Testis (tissue), 3 donors: ENCODE results near the gene PUM1. TPM values are rescaled to one million over a fixed set of nuclear protein-coding genes. Genes with fewer than 3 reads are reported as not detected.

Source experiments
- DNase-seq: peaks from one replicate; pipeline ENCODE4 v3.0.0-alpha.2; 2019
- H3K27ac ChIP-seq, 2 donors: fragments of 200-600 bp; sonication (generic); one replicate each; pipeline ENCODE4 v1.5.1; 2019
- H3K27me3 ChIP-seq: fragments of 200-600 bp; sonication (generic); one replicate; pipeline ENCODE4 v1.5.1; 2019
- H3K36me3 ChIP-seq: fragments of 200-600 bp; sonication (generic); one replicate; pipeline ENCODE4 v1.5.1; 2017; ENCODE audit warnings: low read depth; ENCODE audit errors: missing control alignments
- H3K4me1 ChIP-seq: fragments of 200-600 bp; sonication (generic); one replicate; pipeline ENCODE4 v1.5.1; 2019
- H3K4me3 ChIP-seq, 2 donors: fragments of 200-600 bp; sonication (generic); one replicate each; pipeline ENCODE4 v1.5.1; 2017 to 2019
- H3K9me3 ChIP-seq: fragments of 200-600 bp; sonication (generic); one replicate; pipeline ENCODE4 v1.5.1; 2017
- POLR2A ChIP-seq: fragments of 450-650 bp; IDR thresholded peaks from one replicate; pipeline ENCODE4 v1.6.1; 2017; ENCODE audit warnings: antibody characterized with exemption, mild to moderate bottlenecking, moderate library complexity
- WGBS, 2 donors: methylation state at CpG; one replicate each; pipeline ENCODE4 v1.1.5; 2018; 5-methylcytosine and 5-hydroxymethylcytosine counted together
- intact Hi-C: fragments of 100-400 bp; cut with DNase I; formaldehyde crosslinking; loops from one replicate; pipeline ENCODE4 v1.15.1; 2023; ENCODE audit warnings: low total_unique reads
- polyA plus RNA-seq: library from polyadenylated mRNA; stranded (reverse); fragments of 350-450 nt; fragmentation: Illumina TruSeq; extraction: RNeasy Lipid Tissue Mini Kit (QIAGEN cat#74804); gene quantifications from one replicate; pipeline ENCODE4 v1.2.3, GENCODE V29; 2014; ENCODE audit warnings: low read depth, low replicate concordance; ENCODE audit not compliant: insufficient read depth
- total RNA-seq, 2 donors: library from RNA; depleted of rRNA; stranded (reverse); fragments of >200 nt; gene quantifications; one replicate each; pipeline ENCODE4 v1.2.3, GENCODE V29; 2016
- TF ChIP-seq, protein P1 (sequence below), 3 experiments: fragments of 450-650 bp in 2 of 3; fragments of 200-600 bp in 1 of 3; sonication (generic) in 1 of 3; IDR thresholded peaks; one replicate each; pipeline ENCODE4 v1.5.1; 2016 to 2019; ENCODE audit warnings: antibody characterized with exemption in 3 of 3, mild to moderate bottlenecking in 2 of 3, moderate library complexity in 1 of 3

The PUM1 gene
- total and polyA plus RNA-seq, 3 donors from 2014 or later, result 41.3 to 89.0 (median 70.5) TPM

DNA sequence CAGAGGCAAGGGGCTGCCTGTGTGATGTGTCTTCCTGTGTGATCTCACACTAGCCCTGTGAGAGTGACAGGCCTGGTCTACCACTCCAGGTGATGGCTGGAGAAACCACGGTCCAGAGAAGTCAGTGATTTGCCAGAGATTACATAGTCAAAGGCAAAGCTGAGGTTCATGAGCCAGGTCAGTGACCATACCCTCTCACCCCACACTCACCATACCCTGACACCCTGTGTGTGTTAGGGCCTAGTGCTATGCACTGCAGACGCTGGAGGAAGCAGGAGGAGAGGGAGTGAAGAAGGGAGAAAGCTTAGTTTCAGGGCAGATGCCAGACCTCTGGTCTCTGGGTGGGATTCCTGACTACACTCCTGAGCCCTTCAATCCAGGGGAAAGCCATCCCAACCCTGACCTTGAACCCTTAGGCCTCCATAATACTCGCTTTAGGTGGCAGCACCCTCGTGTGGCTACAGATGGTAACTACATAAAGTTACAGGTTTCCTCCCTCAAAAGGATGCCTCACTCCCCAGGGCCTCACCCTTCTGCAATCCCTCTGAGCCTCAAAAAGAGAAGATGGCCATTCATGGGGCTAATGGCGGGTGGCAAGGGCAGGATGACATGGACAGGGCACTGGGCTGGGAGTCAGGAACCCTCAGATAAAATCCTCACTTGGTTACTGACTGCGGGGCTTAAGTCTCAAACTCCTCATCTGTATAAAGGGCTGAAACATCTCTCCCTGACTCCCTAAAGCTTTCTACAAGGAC lies 136.2 kb downstream of the PUM1 start:
- no peaks in the 10 kb centered on the region for H3K4me1 ChIP-seq
- no peaks in the 10 kb centered on the region for H3K9me3 ChIP-seq
- no peaks in the 10 kb centered on the region for H3K36me3 ChIP-seq
- no peak overlapping the region for H3K4me3 ChIP-seq
- no peak overlapping the region for H3K27ac ChIP-seq
- intact Hi-C loops, result no loop called here
- WGBS, 2 donors, result 57 to 66% methylated on average over 6 of the region's 6 CpGs
- DNase-seq, result peak; percentile 54
- TF ChIP-seq, protein P1, sequence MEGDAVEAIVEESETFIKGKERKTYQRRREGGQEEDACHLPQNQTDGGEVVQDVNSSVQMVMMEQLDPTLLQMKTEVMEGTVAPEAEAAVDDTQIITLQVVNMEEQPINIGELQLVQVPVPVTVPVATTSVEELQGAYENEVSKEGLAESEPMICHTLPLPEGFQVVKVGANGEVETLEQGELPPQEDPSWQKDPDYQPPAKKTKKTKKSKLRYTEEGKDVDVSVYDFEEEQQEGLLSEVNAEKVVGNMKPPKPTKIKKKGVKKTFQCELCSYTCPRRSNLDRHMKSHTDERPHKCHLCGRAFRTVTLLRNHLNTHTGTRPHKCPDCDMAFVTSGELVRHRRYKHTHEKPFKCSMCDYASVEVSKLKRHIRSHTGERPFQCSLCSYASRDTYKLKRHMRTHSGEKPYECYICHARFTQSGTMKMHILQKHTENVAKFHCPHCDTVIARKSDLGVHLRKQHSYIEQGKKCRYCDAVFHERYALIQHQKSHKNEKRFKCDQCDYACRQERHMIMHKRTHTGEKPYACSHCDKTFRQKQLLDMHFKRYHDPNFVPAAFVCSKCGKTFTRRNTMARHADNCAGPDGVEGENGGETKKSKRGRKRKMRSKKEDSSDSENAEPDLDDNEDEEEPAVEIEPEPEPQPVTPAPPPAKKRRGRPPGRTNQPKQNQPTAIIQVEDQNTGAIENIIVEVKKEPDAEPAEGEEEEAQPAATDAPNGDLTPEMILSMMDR (IDR thresholded peaks at IDR 0.05), result peak; percentile 47 to 73 (median 52)
- no peak for TF ChIP-seq POLR2A
- H3K27me3 ChIP-seq, result no peaks in the 10 kb centered on the region

DNA sequence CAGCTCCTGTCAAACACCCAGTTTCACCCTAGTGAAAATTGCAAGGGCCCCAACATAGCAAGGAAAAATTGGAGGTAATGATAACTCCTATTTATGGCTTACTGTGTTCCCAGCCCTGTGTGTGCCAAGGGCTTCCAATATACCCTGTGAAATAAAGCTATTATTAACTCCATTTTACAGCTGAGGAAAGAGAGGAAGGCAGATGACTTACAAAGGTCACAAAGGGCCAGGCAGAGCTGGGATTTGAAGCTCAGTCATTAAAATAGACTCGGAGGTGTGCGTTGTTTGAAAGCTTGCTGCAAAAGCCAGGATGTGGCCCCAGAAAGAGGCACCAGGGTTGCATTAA lies 136.8 kb downstream of the PUM1 start:
- intact Hi-C loops, result no loop called here
- Histone ChIP-seq H3K4me1 (no peaks in the 10 kb centered on the region), H3K9me3 (no peaks in the 10 kb centered on the region), H3K36me3 (no peaks in the 10 kb centered on the region), H3K27ac (no peak overlapping the region), H3K27me3 (no peaks in the 10 kb centered on the region), H3K4me3 (no peak overlapping the region)
- no peak for TF ChIP-seq POLR2A
- TF ChIP-seq, protein P1 (IDR thresholded peaks at IDR 0.05), result no peak
- 78 to 97% methylated on average over 2 of the region's 2 CpGs for WGBS, 2 donors
- DNase-seq, result no peak

DNA sequence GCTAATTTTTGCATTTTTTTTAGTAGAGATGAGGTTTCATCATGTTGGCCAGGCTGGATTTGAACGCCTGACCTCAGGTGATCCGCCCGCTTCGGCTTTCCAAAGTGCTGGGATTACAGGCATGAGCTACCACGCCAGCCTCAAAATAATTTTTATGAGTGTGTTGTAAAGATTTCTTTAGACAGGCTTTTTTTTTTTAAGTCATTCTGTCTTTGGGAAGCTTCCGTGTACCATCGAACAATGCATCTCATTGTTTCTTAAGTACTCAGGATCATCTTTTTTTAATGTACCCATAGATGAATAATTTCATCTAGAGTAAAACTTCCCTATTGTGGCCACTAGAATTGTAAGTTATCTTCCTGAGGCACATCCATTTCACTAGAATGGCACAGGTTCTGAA lies 137.3 kb downstream of the PUM1 start:
- DNase-seq, result no peak
- H3K36me3 ChIP-seq, result no peaks in the 10 kb centered on the region
- H3K27me3 ChIP-seq, result no peaks in the 10 kb centered on the region
- no peak overlapping the region for H3K27ac ChIP-seq
- no peak overlapping the region for H3K4me3 ChIP-seq
- no peaks in the 10 kb centered on the region for H3K9me3 ChIP-seq
- WGBS, 2 donors, result 91% methylated on average over 7 of the region's 7 CpGs
- no peaks in the 10 kb centered on the region for H3K4me1 ChIP-seq
- intact Hi-C loops, result no loop called here
- TF ChIP-seq, protein P1 (IDR thresholded peaks at IDR 0.05), result no peak
- no peak for TF ChIP-seq POLR2A

DNA sequence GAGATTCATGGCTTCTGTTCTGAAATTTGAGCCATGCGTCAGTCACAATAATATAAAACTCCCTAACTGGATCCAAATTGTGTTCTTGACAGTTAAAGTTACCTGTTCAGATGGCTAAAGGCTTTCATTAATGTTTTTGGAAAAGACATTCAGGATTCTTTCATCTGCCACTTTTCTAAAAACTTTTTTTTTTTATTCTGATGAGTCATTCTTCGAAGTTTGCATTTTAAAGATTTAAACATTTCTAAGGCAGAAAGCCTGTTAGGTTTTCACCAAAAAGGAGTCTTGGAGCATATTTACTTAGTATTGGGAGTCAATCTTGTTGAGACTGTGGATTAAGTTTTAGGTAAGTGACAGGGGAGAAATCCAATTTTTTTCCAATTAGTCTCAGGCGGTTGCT lies 138.1 kb downstream of the PUM1 start:
- intact Hi-C loops, result no loop called here
- TF ChIP-seq, protein P1 (IDR thresholded peaks at IDR 0.05), result no peak
- TF ChIP-seq POLR2A, result no peak

DNA sequence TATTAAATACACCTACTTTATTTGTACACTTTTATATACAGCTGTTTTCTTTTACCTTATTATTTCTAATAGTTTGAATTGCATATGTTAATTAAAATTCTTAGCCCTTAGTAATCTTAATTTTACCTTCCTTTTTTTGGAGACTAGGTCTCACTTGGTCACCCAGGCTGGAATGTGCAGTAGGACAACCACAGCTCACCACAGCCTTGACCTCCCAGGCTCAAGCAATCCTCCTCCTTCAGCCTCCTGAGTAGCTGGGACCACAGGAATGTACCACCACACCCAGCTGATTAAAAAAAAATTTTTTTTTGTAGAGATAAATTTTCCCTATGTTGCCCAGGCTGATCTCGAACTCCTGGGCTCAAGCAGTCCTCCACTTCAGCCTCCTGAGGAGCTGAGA lies 141.9 kb downstream of the PUM1 start:
- DNase-seq, result no peak

More for the DNA sequence above, 138.1 kb downstream of the PUM1 start:
- H3K4me3 ChIP-seq, result no peak overlapping the region
- no peak for DNase-seq
- no peaks in the 10 kb centered on the region for H3K36me3 ChIP-seq
- H3K4me1 ChIP-seq, result no peaks in the 10 kb centered on the region
- 93 to 95% methylated on average over 3 of the region's 3 CpGs for WGBS, 2 donors
- no peak overlapping the region for H3K27ac ChIP-seq
- no peaks in the 10 kb centered on the region for H3K9me3 ChIP-seq
- H3K27me3 ChIP-seq, result no peaks in the 10 kb centered on the region

More for the DNA sequence above, 141.9 kb downstream of the PUM1 start:
- no peak overlapping the region for H3K4me3 ChIP-seq
- intact Hi-C loops, result no loop called here
- TF ChIP-seq, protein P1 (IDR thresholded peaks at IDR 0.05), result no peak
- no peak for TF ChIP-seq POLR2A
- no peaks in the 10 kb centered on the region for H3K9me3 ChIP-seq
- H3K27ac ChIP-seq, result no peak overlapping the region
- 79 to 92% methylated on average over 1 of the region's 1 CpG for WGBS, 2 donors
- no peaks in the 10 kb centered on the region for H3K36me3 ChIP-seq
- H3K4me1 ChIP-seq, result no peaks in the 10 kb centered on the region
- H3K27me3 ChIP-seq, result no peaks in the 10 kb centered on the region
